K562 (cell line): ENCODE results near the gene FGGY. TPM values are rescaled to one million over a fixed set of nuclear protein-coding genes. Genes with fewer than 3 reads are reported as not detected.

ENCODE experiments used
- ATAC-seq: fragments of 200-7000 bp; cut with Tn5 transposase; 3 replicates; pipeline ENCODE4 v1.9.1; 2020; ENCODE audit warnings: moderate library complexity
- BruUV-seq: library from RNA; stranded (reverse); fragments of 400-500 nt; replicated peaks from 2 replicates; lab custom pipeline; 2021; lab: Mats Ljungman, UMichigan
- CTCF ChIA-PET: fragments of 300-600 bp; formaldehyde crosslinking; extraction: SDS; loops from one replicate; lab custom pipeline; 2021; ENCODE audit warnings: low intra/inter-chr PET ratio; lab: Yijun Ruan, JAX
- POLR2A ChIA-PET: fragments of 300-600, 350-650 bp; sonication (Branson Sonifier 250); formaldehyde crosslinking; extraction: SDS; loops from one replicate; lab custom pipeline; 2021; ENCODE audit warnings: antibody characterized with exemption, inconsistent platforms; lab: Yijun Ruan, JAX
- DNase-seq, 4 experiments: peaks; one replicate each; pipeline versions ENCODE4 v3.0.0 to v3.0.0-alpha.2; 2011 to 2018; ENCODE audit warnings: low spot score in 3 of 4, mixed read lengths in 3 of 4; ENCODE audit errors: extremely low read depth in 1 of 4
- FAIRE-seq: peaks from 2 replicates; lab custom pipeline; 2011; peaks lifted over from hg19 to GRCh38; lab: Jason Lieb, UNC
- H2AFZ ChIP-seq: 2 replicates; pipeline ENCODE4 v1.6.0; 2011; ENCODE audit warnings: low read depth, low read length, control low read depth, inconsistent platforms
- H3K27ac ChIP-seq: fragments of 200-600 bp; 3 replicates; pipeline ENCODE4 v1.8.0; 2011; ENCODE audit warnings: low read depth, mild to moderate bottlenecking, control low read depth, inconsistent platforms, low read length, moderate library complexity, mixed read lengths; ENCODE audit errors: extremely low read depth
- H3K27me3 ChIP-seq, 2 experiments: fragments of 300-600 bp in 1 of 2; 2 replicates in 1 of 2; 3 replicates in 1 of 2; pipeline versions ENCODE4 v1.6.0 to v1.8.0; 2011; ENCODE audit warnings: inconsistent platforms in 2 of 2, low read length in 2 of 2, mild to moderate bottlenecking in 1 of 2, mixed read lengths in 1 of 2, moderate library complexity in 1 of 2; ENCODE audit not compliant: control insufficient read depth in 2 of 2, insufficient read depth in 2 of 2
- H3K36me3 ChIP-seq: fragments of 300-600 bp; 3 replicates; pipeline ENCODE4 v1.8.0; 2011; ENCODE audit warnings: mild to moderate bottlenecking, low read length, inconsistent platforms; ENCODE audit not compliant: control insufficient read depth, insufficient read depth
- H3K4me1 ChIP-seq, 2 experiments: fragments of 200-600 bp in 1 of 2; replicated peaks in 1 of 2; 2 replicates in 1 of 2; 3 replicates in 1 of 2; pipeline versions ENCODE4 v1.5.1 to v1.8.0; 2011; ENCODE audit warnings: inconsistent platforms in 2 of 2, low read length in 2 of 2, mild to moderate bottlenecking in 1 of 2, mixed read lengths in 1 of 2, moderate library complexity in 1 of 2; ENCODE audit not compliant: control insufficient read depth in 2 of 2, insufficient read depth in 2 of 2
- H3K4me2 ChIP-seq: 2 replicates; pipeline ENCODE4 v1.6.1; 2011; ENCODE audit warnings: low read length, control low read depth, inconsistent platforms, mixed read lengths; ENCODE audit not compliant: insufficient read depth
- H3K4me3 ChIP-seq: fragments of 200-600 bp; sonication (generic), shearing (Covaris generic); 2 replicates; pipeline ENCODE4 v1.5.1; 2016; ENCODE audit warnings: control low read depth, inconsistent platforms
- H3K79me2 ChIP-seq: fragments of 200-600 bp; 3 replicates; pipeline ENCODE4 v1.8.0; 2011; ENCODE audit warnings: low read length, inconsistent platforms; ENCODE audit not compliant: control insufficient read depth, insufficient read depth
- H3K9ac ChIP-seq, 2 experiments: 2 replicates each; pipeline versions ENCODE4 v1.6.0 to v1.6.1; 2011; ENCODE audit warnings: low read depth in 2 of 2, low read length in 2 of 2, control low read depth in 1 of 2, inconsistent platforms in 1 of 2, mild to moderate bottlenecking in 1 of 2, mixed read lengths in 1 of 2; ENCODE audit not compliant: insufficient read depth in 1 of 2
- H3K9me1 ChIP-seq: one replicate; pipeline ENCODE4 v1.6.0; 2011; ENCODE audit warnings: inconsistent platforms, mild to moderate bottlenecking, low read length, moderate library complexity; ENCODE audit not compliant: control insufficient read depth, insufficient read depth
- H3K9me3 ChIP-seq: replicated peaks from 2 replicates; pipeline ENCODE4 v1.5.1; 2011; ENCODE audit warnings: low read depth, low read length, inconsistent platforms; ENCODE audit not compliant: control insufficient read depth, insufficient read depth
- H4K20me1 ChIP-seq: replicated peaks from 2 replicates; pipeline ENCODE4 v1.6.1; 2011; ENCODE audit warnings: low read length, inconsistent platforms, mixed read lengths; ENCODE audit not compliant: control insufficient read depth, insufficient read depth
- FOXK1 ChIP-seq: sonication (generic); formaldehyde crosslinking; IDR thresholded peaks from 2 replicates; pipeline ENCODE4 v1.8.0; 2022; ENCODE audit warnings: missing genetic modification reagents, mild to moderate bottlenecking, borderline replicate concordance
- PURB ChIP-seq: sonication (generic); formaldehyde crosslinking; IDR thresholded peaks from 2 replicates; pipeline ENCODE4 v1.9.0; 2021; ENCODE audit warnings: low read depth, mild to moderate bottlenecking, missing genetic modification reagents
- SMC3 ChIP-seq: conservative IDR thresholded peaks from 2 replicates; pipeline ENCODE4 v1.6.1; 2011; ENCODE audit warnings: low read depth, low read length, improper control_type of control experiment; ENCODE audit not compliant: insufficient read depth
- YBX1 ChIP-seq: fragments of 450-650 bp; IDR thresholded peaks from 2 replicates; pipeline ENCODE4 v1.7.1; 2016; ENCODE audit warnings: mild to moderate bottlenecking
- WGBS: fragments of 100-300 bp; shearing (Covaris generic); methylation state at CpG from one replicate; pipeline ENCODE4 v1.1.6; 2016; ENCODE audit warnings: low coverage, mixed read lengths; ENCODE audit not compliant: insufficient coverage; ENCODE audit errors: missing lambda C conversion rate; 5-methylcytosine and 5-hydroxymethylcytosine counted together
- in situ Hi-C: fragments of 300-500 bp; cut with MboI; formaldehyde crosslinking; loops from 4 replicates; pipeline ENCODE4 v1.15.0; 2018; ENCODE audit warnings: inconsistent platforms, mixed read lengths
- intact Hi-C: fragments of 100-400 bp; cut with micrococcal nuclease; formaldehyde crosslinking; loops from 2 replicates; pipeline ENCODE4 v1.14.2; 2022
- polyA plus RNA-seq, 8 experiments: library from polyadenylated mRNA; depleted of rRNA in 4 of 8; stranded (reverse) in 5 of 8; unstranded in 3 of 8; fragments of >200 nt; fragmentation: Nextera tagmentation in 2 of 8; fragmentation: Illumina TruSeq in 1 of 8; extraction: Ambion mirVana in 2 of 8; extraction: Trizol in 1 of 8; gene quantifications; 2 replicates each; pipeline versions ENCODE4 v1.2.1 to v1.2.3, GENCODE V29; 2011 to 2014; ENCODE audit warnings: inconsistent platforms in 1 of 8, missing spikeins in 1 of 8
- total RNA-seq, 7 experiments: library from RNA; depleted of rRNA in 6 of 7; stranded (reverse); fragments of >200 nt in 6 of 7; fragmentation: Illumina TruSeq in 2 of 7; extraction: Trizol in 2 of 7; gene quantifications; 2 replicates each; pipeline versions ENCODE4 v1.2.1 to v1.2.3, GENCODE V29; 2011 to 2021; ENCODE audit warnings: low replicate concordance in 1 of 7

The FGGY gene
- total and polyA plus RNA-seq, 9 of the 15 experiments (the other 6 are each of a cell fraction or from before 2014, with no cell fraction given) = 9.7 to 19.2 (median 12.6) TPM

- Histone ChIP-seq H3K79me2 (no peaks in the 10 kb centered on the region), H3K9me1 (no peaks in the 10 kb centered on the region), H3K9ac (no peak overlapping the region), H3K27me3 (no peaks in the 10 kb centered on the region), H2AFZ (no peak overlapping the region), H3K4me3 (no peak overlapping the region), H3K27ac (no peak overlapping the region), H3K4me1 (no peaks in the 10 kb centered on the region), H3K9me3 (no peaks in the 10 kb centered on the region), H4K20me1 (no peaks in the 10 kb centered on the region), H3K36me3 (no peaks in the 10 kb centered on the region), H3K4me2 (no peak overlapping the region)
- in situ Hi-C loops (no loop called here), intact Hi-C loops (no loop called here)
- 4% methylated on average over 4 of the region's 5 CpGs for WGBS
- ATAC-seq (no peak), FAIRE-seq (no peak), DNase-seq (no peak)
- ChIA-PET CTCF (no interaction called here), POLR2A (interaction anchor here (1.2 kb wide), 1 partner anchor 12 kb away, joined by 3 read pairs; no protein-coding TSS in a partner anchor)
- TF ChIP-seq FOXK1 (CRISPR knock-in tag) (no peak), PURB (no peak), SMC3 (no peak), YBX1 (no peak)
- no TSS peak for BruUV-seq
Observed at GRCh38 chr1:59593798-59594790, 297.2 kb downstream of the FGGY start.

- ATAC-seq = no peak
- no peak overlapping the region for H3K27ac ChIP-seq
- no TSS peak for BruUV-seq
- CTCF ChIA-PET = no interaction called here
- H3K9ac ChIP-seq = no peak overlapping the region
- H3K4me2 ChIP-seq = no peak overlapping the region
- H3K79me2 ChIP-seq = no peaks in the 10 kb centered on the region
- H4K20me1 ChIP-seq = no peaks in the 10 kb centered on the region
- H3K4me1 ChIP-seq = no peaks in the 10 kb centered on the region
- intact Hi-C loops = no loop called here
- WGBS = 7% methylated on average over 3 of the region's 3 CpGs
- POLR2A ChIA-PET = no interaction called here
- no peaks in the 10 kb centered on the region for H3K36me3 ChIP-seq
- no peaks in the 10 kb centered on the region for H3K27me3 ChIP-seq
- no peaks in the 10 kb centered on the region for H3K9me3 ChIP-seq
- H3K4me3 ChIP-seq = no peak overlapping the region
- FAIRE-seq = no peak
- H2AFZ ChIP-seq = no peak overlapping the region
- no peaks in the 10 kb centered on the region for H3K9me1 ChIP-seq
- in situ Hi-C loops = no loop called here
- DNase-seq = no peak
Observed at GRCh38 chr1:59595774-59596173, 298.9 kb downstream of the FGGY start.
